Right lobe of liver (tissue), 6 donors: ENCODE data around the gene ADGRF3. TPM values are rescaled to one million over a fixed set of nuclear protein-coding genes. Genes with fewer than 3 reads are reported as not detected.
A peak's percentile ranks its signal among the peaks of the same experiment; 100 is the strongest.
"Not testable (repeated sequence)": the region's sequence is repeated elsewhere in the genome, so short reads cannot be mapped to it uniquely, and the experiment has no call there.

ENCODE experiments used
- ATAC-seq, 4 donors: fragments of 200-7000 bp; cut with Tn5 transposase; one replicate each; pipeline ENCODE4 v1.9.1; 2020; ENCODE audit warnings: mild to moderate bottlenecking in 4 of 4, moderate library complexity in 4 of 4
- DNase-seq, 3 donors: peaks; one replicate each; pipeline ENCODE4 v3.0.0-alpha.2; 2020
- H3K27ac ChIP-seq, 3 donors: fragments of 200-600 bp; one replicate each; pipeline ENCODE4 v1.8.0; 2022
- H3K27me3 ChIP-seq, 2 donors: fragments of 200-600 bp; one replicate each; pipeline ENCODE4 v1.8.0; 2022
- H3K36me3 ChIP-seq, 4 donors: fragments of 200-600 bp; sonication (generic) in 1 of 4; one replicate each; pipeline versions ENCODE4 v1.5.1 to v1.8.0; 2017 to 2022; ENCODE audit warnings: control low read depth in 1 of 4
- H3K4me1 ChIP-seq, 4 donors: fragments of 200-600 bp; sonication (generic) in 1 of 4; one replicate each; pipeline versions ENCODE4 v1.5.1 to v1.8.0; 2017 to 2022; ENCODE audit warnings: control low read depth in 1 of 4
- H3K4me3 ChIP-seq, 3 donors: fragments of 200-600 bp; one replicate each; pipeline ENCODE4 v1.8.0; 2022
- H3K9me3 ChIP-seq, 4 donors: fragments of 200-600 bp; sonication (generic) in 1 of 4; one replicate each; pipeline versions ENCODE4 v1.5.1 to v1.8.0; 2017 to 2022; ENCODE audit warnings: control low read depth in 1 of 4
- CTCF ChIP-seq, 4 donors: fragments of 200-600 bp in 3 of 4; fragments of 450-650 bp in 1 of 4; IDR thresholded peaks; one replicate each; pipeline versions ENCODE4 v1.5.1 to v1.8.0; 2016 to 2022; ENCODE audit warnings: antibody characterized with exemption in 4 of 4, mild to moderate bottlenecking in 2 of 4
- POLR2A ChIP-seq: fragments of 450-650 bp; IDR thresholded peaks from one replicate; pipeline ENCODE4 v1.6.1; 2017; ENCODE audit warnings: antibody characterized with exemption, mild to moderate bottlenecking
- whole genome bisulfite sequencing: methylation state at CpG from one replicate; pipeline ENCODE4 v1.1.6; 2018; ENCODE audit warnings: low coverage, low lambda C conversion rate; ENCODE audit not compliant: insufficient coverage; ENCODE audit errors: missing lambda C conversion rate; 5-methylcytosine and 5-hydroxymethylcytosine counted together
- intact Hi-C, 2 donors: fragments of 100-400 bp; cut with DNase I; formaldehyde crosslinking; loops; one replicate each; pipeline versions ENCODE4 v1.11.2 to v1.14.1; 2022
- total RNA-seq, 6 experiments: library from RNA; depleted of rRNA in 2 of 6; stranded (reverse); fragments of >200 nt in 2 of 6; fragmentation: NEBNext Ultra II Directional in 3 of 6; extraction: Animal tissue kit (Norgen Biotek cat#: 25700) in 3 of 6; gene quantifications; one replicate each; pipeline versions ENCODE4 v1.1.0 to v1.2.4, GENCODE V29; 2016 to 2023
- donor health status: DM: no; HTN: yes; CAD: no.
- donor health status: DM: no; HTN: no; CAD: no.
- donor health status: DM: no; HTN: no; CAD: no.
- donor health status: DM: no; HTN: yes; CAD: no.
- donor health status: DM: no; HTN: yes; CAD: no.

The ADGRF3 gene
- total RNA-seq, 6 experiments from 2014 or later, result 0.07 to 0.51 (median 0.15) TPM; not detected in 3

- peak in 1 of 3 donors; percentile 88 for DNase-seq
- 8% methylated on average over 5 of the region's 5 CpGs for WGBS
- no peak overlapping the region for H3K4me3 ChIP-seq
- no peaks in the 10 kb centered on the region for H3K27me3 ChIP-seq
- peak overlapping the region; percentile 57 to 65 (median 58) for H3K27ac ChIP-seq
- H3K9me3 ChIP-seq, result peaks cover 0 to 2% (median 0%) of the 10 kb centered on the region in 4 donors
- ATAC-seq, result peak; percentile 94 to 98 (median 96)
- H3K36me3 ChIP-seq, result peaks cover 0 to 20% (median 12%) of the 10 kb centered on the region in 4 donors
- H3K4me1 ChIP-seq, result peaks cover 0 to 28% (median 13%) of the 10 kb centered on the region in 4 donors
- peak; percentile 56 for TF ChIP-seq POLR2A
- TF ChIP-seq CTCF (IDR thresholded peaks at IDR 0.05), result no peak
- intact Hi-C loops, result no loop called here
Observed at GRCh38 chr2:26274058-26274613, 72.5 kb downstream of the ADGRF3 start.

- Histone ChIP-seq H3K27me3 (no peaks in the 10 kb centered on the region), H3K36me3 (peaks cover 0 to 13% (median 6%) of the 10 kb centered on the region in 4 donors), H3K27ac (peak overlapping the region; percentile 7 to 37 (median 37)), H3K4me3 (no peak overlapping the region), H3K9me3 (peaks cover 0 to 2% (median 0%) of the 10 kb centered on the region in 4 donors), H3K4me1 (peaks cover 0 to 28% (median 13%) of the 10 kb centered on the region in 4 donors)
- intact Hi-C loops, result no loop called here
- WGBS, result 26% methylated on average over 2 of the region's 2 CpGs
- no peak for DNase-seq
- no peak for TF ChIP-seq CTCF (IDR thresholded peaks at IDR 0.05)
- no peak for TF ChIP-seq POLR2A
- peak in 1 of 4 donors; percentile 38 for ATAC-seq
Observed at GRCh38 chr2:26273501-26273900, 73.1 kb downstream of the ADGRF3 start.

- Histone ChIP-seq H3K4me1 (peaks cover 0 to 28% (median 12%) of the 10 kb centered on the region in 4 donors), H3K9me3 (peaks cover 0 to 2% (median 0%) of the 10 kb centered on the region in 4 donors), H3K27ac (no peak overlapping the region), H3K4me3 (no peak overlapping the region), H3K27me3 (no peaks in the 10 kb centered on the region), H3K36me3 (no peaks in the 10 kb centered on the region)
- no peak for ATAC-seq
- intact Hi-C loops, result no loop called here
- no peak for DNase-seq
- TF ChIP-seq CTCF (IDR thresholded peaks at IDR 0.05) (no peak), POLR2A (no peak)
Observed at GRCh38 chr2:26270373-26270772, 76.2 kb downstream of the ADGRF3 start.

GRCh38 chr2:26269571-26270158, 76.9 kb downstream of the ADGRF3 start:
- ATAC-seq, result no peak
- intact Hi-C loops, result no loop called here

DNA sequence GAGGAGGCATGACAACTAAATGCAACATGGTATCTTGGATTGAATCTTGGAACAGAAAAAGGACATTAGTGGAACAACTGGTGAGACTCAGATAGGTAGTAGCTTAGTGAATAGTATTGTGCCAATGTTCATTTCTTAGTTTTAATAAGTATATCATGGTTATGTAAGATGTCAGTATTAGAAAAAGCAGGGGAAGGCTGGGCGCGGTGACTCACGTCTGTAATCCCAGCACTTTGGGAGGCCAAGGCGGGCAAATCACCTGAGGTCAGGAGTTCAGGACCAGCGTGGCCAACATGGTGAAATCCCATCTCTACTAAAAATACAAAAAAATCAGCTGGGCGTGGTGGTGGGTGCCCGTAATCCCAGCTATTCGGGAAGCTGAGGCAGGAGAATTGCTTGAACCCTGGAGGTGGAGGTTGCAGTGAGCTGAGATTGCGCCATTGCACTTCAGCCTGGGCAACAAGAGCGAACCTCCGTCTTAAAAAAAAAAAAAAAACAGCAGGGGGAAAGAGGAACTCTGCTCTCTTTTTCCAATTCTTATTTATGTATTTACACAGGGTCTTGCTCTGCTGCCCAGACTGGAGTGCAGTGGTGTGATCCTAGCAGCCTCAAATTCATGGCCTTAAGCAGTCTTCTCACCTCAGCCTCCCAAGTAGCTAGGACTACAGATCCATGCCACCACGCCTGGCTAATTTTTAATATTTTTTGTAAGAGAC, 77.8 kb downstream of the ADGRF3 start:
- H3K36me3 ChIP-seq, H3K4me3 ChIP-seq, H3K27me3 ChIP-seq, intact Hi-C loops, H3K9me3 ChIP-seq, DNase-seq, H3K27ac ChIP-seq: not testable (repeated sequence)
- 73% methylated on average over 9 of the region's 12 CpGs for WGBS
- peak in 1 of 4 donors; percentile 35 for ATAC-seq
- peaks cover 0 to 14% (median 7%) of the 10 kb centered on the region in 4 donors for H3K4me1 ChIP-seq

More at GRCh38 chr2:26269571-26270158, 76.9 kb downstream of the ADGRF3 start:
- no peaks in the 10 kb centered on the region for H3K36me3 ChIP-seq
- H3K27ac ChIP-seq, result no peak overlapping the region
- H3K27me3 ChIP-seq, result no peaks in the 10 kb centered on the region
- WGBS, result 66% methylated on average over 6 of the region's 6 CpGs
- peaks cover 0 to 2% (median 0%) of the 10 kb centered on the region in 4 donors for H3K9me3 ChIP-seq
- DNase-seq, result no peak
- peaks cover 0 to 21% (median 8%) of the 10 kb centered on the region in 4 donors for H3K4me1 ChIP-seq
- TF ChIP-seq CTCF (IDR thresholded peaks at IDR 0.05), result no peak
- no peak for TF ChIP-seq POLR2A
- H3K4me3 ChIP-seq, result no peak overlapping the region
